DND-41 (cell line): ENCODE measurements around the gene B4GALNT3.

Experiments used
- ATAC-seq: fragments of 200-7000 bp; cut with Tn5 transposase; 3 replicates; pipeline ENCODE4 v1.9.1; 2021; ENCODE audit warnings: low read depth; ENCODE audit not compliant: insufficient read depth
- DNase-seq: peaks from one replicate; pipeline ENCODE4 v3.0.0-alpha.2; 2020
- H2AFZ ChIP-seq: 2 replicates; pipeline ENCODE4 v1.6.0; 2012; ENCODE audit warnings: low read depth, low read length
- H3K27ac ChIP-seq: 2 replicates; pipeline ENCODE4 v1.5.1; 2012; ENCODE audit warnings: low read length, inconsistent platforms
- H3K27me3 ChIP-seq: fragments of 200-600 bp; sonication (generic); 2 replicates; pipeline ENCODE4 v1.6.0; 2012; ENCODE audit warnings: low read length, mild to moderate bottlenecking, inconsistent platforms; ENCODE audit not compliant: insufficient read depth, poor library complexity
- H3K36me3 ChIP-seq: 2 replicates; pipeline ENCODE4 v1.5.1; 2012; ENCODE audit warnings: low read length, inconsistent platforms; ENCODE audit not compliant: insufficient read depth
- H3K4me1 ChIP-seq: 2 replicates; pipeline ENCODE4 v1.5.1; 2012; ENCODE audit warnings: mild to moderate bottlenecking, low read length; ENCODE audit not compliant: insufficient read depth
- H3K4me2 ChIP-seq: 2 replicates; pipeline ENCODE4 v1.6.0; 2012; ENCODE audit warnings: mild to moderate bottlenecking, moderate library complexity, low read length, inconsistent platforms; ENCODE audit not compliant: insufficient read depth
- H3K4me3 ChIP-seq, 2 experiments: fragments of 200-600 bp in 1 of 2; shearing (Covaris generic) in 1 of 2; 2 replicates each; pipeline ENCODE4 v1.5.1; 2012 to 2016; ENCODE audit warnings: inconsistent platforms in 2 of 2, low read length in 2 of 2, mild to moderate bottlenecking in 2 of 2, low read depth in 1 of 2, moderate library complexity in 1 of 2
- H3K79me2 ChIP-seq: 2 replicates; pipeline ENCODE4 v1.6.0; 2012; ENCODE audit warnings: low read length, inconsistent platforms; ENCODE audit not compliant: insufficient read depth
- H3K9ac ChIP-seq: 2 replicates; pipeline ENCODE4 v1.6.0; 2012; ENCODE audit warnings: low read depth, mild to moderate bottlenecking, inconsistent platforms, low read length, moderate library complexity
- H3K9me3 ChIP-seq: 2 replicates; pipeline ENCODE4 v1.5.1; 2012; ENCODE audit warnings: low read length, moderate library complexity, mild to moderate bottlenecking, inconsistent platforms; ENCODE audit not compliant: insufficient read depth, severe bottlenecking
- H4K20me1 ChIP-seq: 2 replicates; pipeline ENCODE4 v1.6.0; 2012; ENCODE audit warnings: low read length; ENCODE audit not compliant: insufficient read depth
- CTCF ChIP-seq: IDR thresholded peaks from 2 replicates; pipeline ENCODE4 v1.5.1; 2012; ENCODE audit warnings: borderline replicate concordance, low read length, moderate library complexity, mild to moderate bottlenecking; ENCODE audit not compliant: poor library complexity, severe bottlenecking; ENCODE audit errors: extremely low read depth
- EZH2 ChIP-seq: IDR thresholded peaks from 3 replicates; pipeline ENCODE4 v1.6.1; 2012; ENCODE audit warnings: borderline replicate concordance, low read depth, mild to moderate bottlenecking, moderate library complexity, low read length, inconsistent platforms; ENCODE audit not compliant: severe bottlenecking

B4GALNT3 gene

GRCh38 chr12:508795-509194 is 49.1 kb downstream of the B4GALNT3 start:
- TF ChIP-seq EZH2 (no peak), CTCF (no peak)
- no peak overlapping the region for H3K4me3 ChIP-seq
- no peaks in the 10 kb centered on the region for H3K4me1 ChIP-seq
- H3K27ac ChIP-seq = no peak overlapping the region
- no peak overlapping the region for H2AFZ ChIP-seq
- no peak overlapping the region for H3K4me2 ChIP-seq
- H3K27me3 ChIP-seq = peaks cover 18% of the 10 kb centered on the region
- no peak for DNase-seq
- no peak overlapping the region for H3K9ac ChIP-seq
- no peak for ATAC-seq
- no peaks in the 10 kb centered on the region for H3K79me2 ChIP-seq
- no peaks in the 10 kb centered on the region for H3K9me3 ChIP-seq
- H3K36me3 ChIP-seq = no peaks in the 10 kb centered on the region
- H4K20me1 ChIP-seq = no peaks in the 10 kb centered on the region

- Histone ChIP-seq H3K36me3 (no peaks in the 10 kb centered on the region), H3K4me2 (no peak overlapping the region), H3K9ac (no peak overlapping the region), H4K20me1 (no peaks in the 10 kb centered on the region), H3K4me3 (no peak overlapping the region), H3K27ac (no peak overlapping the region), H3K79me2 (no peaks in the 10 kb centered on the region), H3K27me3 (peaks cover 18% of the 10 kb centered on the region), H3K4me1 (no peaks in the 10 kb centered on the region), H3K9me3 (no peaks in the 10 kb centered on the region), H2AFZ (no peak overlapping the region)
- DNase-seq (no peak), ATAC-seq (no peak)
- TF ChIP-seq EZH2 (no peak), CTCF (no peak)
These were observed 49.8 kb downstream of the B4GALNT3 start for GRCh38 chr12:509500-509899.

GRCh38 chr12:510071-510825 is 50.5 kb downstream of the B4GALNT3 start:
- Histone ChIP-seq H3K4me1 (no peaks in the 10 kb centered on the region), H3K9me3 (no peaks in the 10 kb centered on the region), H3K36me3 (no peaks in the 10 kb centered on the region), H3K79me2 (no peaks in the 10 kb centered on the region), H2AFZ (no peak overlapping the region), H3K4me3 (no peak overlapping the region), H3K27me3 (peaks cover 16% of the 10 kb centered on the region), H4K20me1 (no peaks in the 10 kb centered on the region), H3K9ac (no peak overlapping the region), H3K4me2 (no peak overlapping the region), H3K27ac (no peak overlapping the region)
- no peak for ATAC-seq
- no peak for TF ChIP-seq EZH2
- DNase-seq = no peak

- Histone ChIP-seq H3K27me3 (peaks cover 22% of the 10 kb centered on the region), H3K9ac (no peak overlapping the region), H3K9me3 (no peaks in the 10 kb centered on the region), H3K4me1 (no peaks in the 10 kb centered on the region), H3K4me3 (no peak overlapping the region), H2AFZ (no peak overlapping the region), H4K20me1 (no peaks in the 10 kb centered on the region), H3K4me2 (no peak overlapping the region), H3K27ac (no peak overlapping the region), H3K36me3 (no peaks in the 10 kb centered on the region), H3K79me2 (no peaks in the 10 kb centered on the region)
- ATAC-seq (no peak), DNase-seq (no peak)
- TF ChIP-seq EZH2 = no peak
- TF ChIP-seq CTCF = no peak
These were observed 53.2 kb downstream of the B4GALNT3 start for GRCh38 chr12:512933-513332.
